Ureter (tissue), 1 donor: ENCODE data around the gene MUSK. TPM values are rescaled to one million over a fixed set of nuclear protein-coding genes. Genes with fewer than 3 reads are reported as not detected.
A peak's percentile ranks its signal among the peaks of the same experiment; 100 is the strongest.
"Not testable (repeated sequence)": the region's sequence is repeated elsewhere in the genome, so short reads cannot be mapped to it uniquely, and the experiment has no call there.

ENCODE experiments used
- DNase-seq: peaks from one replicate; pipeline ENCODE4 v3.0.0-alpha.2; 2020; ENCODE audit warnings: low spot score
- total RNA-seq: library from RNA; stranded (reverse); gene quantifications from one replicate; pipeline ENCODE4 v1.2.4, GENCODE V29; 2023
- donor health status: DM: yes; HTN: yes; CAD: no.

MUSK gene
- total RNA-seq, 1 donor from 2014 or later: not detected

- no peak for DNase-seq
Measured at GRCh38 chr9:110810262-110810976, 141.8 kb downstream of the MUSK start.

- no peak for DNase-seq
Measured at GRCh38 chr9:110812886-110813285, 144.3 kb downstream of the MUSK start.

GRCh38 chr9:110814159-110814558, 145.6 kb downstream of the MUSK start:
- no peak for DNase-seq

GRCh38 chr9:110815361-110815760, 146.8 kb downstream of the MUSK start:
- no peak for DNase-seq

GRCh38 chr9:110820381-110820780, 151.8 kb downstream of the MUSK start:
- DNase-seq: no peak

GRCh38 chr9:110821064-110821463, 152.5 kb downstream of the MUSK start:
- no peak for DNase-seq

- not testable (repeated sequence) for DNase-seq
Measured at GRCh38 chr9:110825129-110825528, 156.5 kb downstream of the MUSK start.

GRCh38 chr9:110825950-110826349, 157.4 kb downstream of the MUSK start:
- DNase-seq: no peak

- DNase-seq: not testable (repeated sequence)
Measured at GRCh38 chr9:110826400-110826799, 157.8 kb downstream of the MUSK start.

GRCh38 chr9:110828264-110828663, 159.7 kb downstream of the MUSK start:
- DNase-seq: peak; percentile 47

GRCh38 chr9:110830495-110830894, 161.9 kb downstream of the MUSK start:
- DNase-seq: no peak

GRCh38 chr9:110832926-110833325, 164.3 kb downstream of the MUSK start:
- DNase-seq: no peak

- DNase-seq: no peak
Measured at GRCh38 chr9:110835404-110835803, 166.8 kb downstream of the MUSK start.

GRCh38 chr9:110835859-110836271, 167.3 kb downstream of the MUSK start:
- no peak for DNase-seq

- no peak for DNase-seq
Measured at GRCh38 chr9:110837401-110838005, 168.9 kb downstream of the MUSK start.

GRCh38 chr9:110842169-110842568, 173.6 kb downstream of the MUSK start:
- no peak for DNase-seq

- DNase-seq: no peak
Measured at GRCh38 chr9:110842986-110843385, 174.4 kb downstream of the MUSK start.

- DNase-seq: no peak
Measured at GRCh38 chr9:110844121-110844520, 175.5 kb downstream of the MUSK start.

GRCh38 chr9:110846215-110846614, 177.6 kb downstream of the MUSK start:
- DNase-seq: no peak

GRCh38 chr9:110847671-110848070, 179.1 kb downstream of the MUSK start:
- no peak for DNase-seq

- DNase-seq: no peak
Measured at GRCh38 chr9:110850401-110851135, 182.0 kb downstream of the MUSK start.
